GM12864 (cell line): ENCODE data around the gene DPP9.

Source experiments
- DNase-seq: peaks from one replicate; pipeline ENCODE4 v3.0.0-alpha.2; 2011; ENCODE audit warnings: low read depth
- H3K4me3 ChIP-seq: 2 replicates; pipeline ENCODE4 v1.5.1; 2011; ENCODE audit warnings: mild to moderate bottlenecking, low read depth, low read length, control low read depth
- TF ChIP-seq, protein P1 (sequence below): IDR thresholded peaks from 2 replicates; pipeline ENCODE4 v1.5.1; 2011; ENCODE audit warnings: low read depth, mild to moderate bottlenecking, moderate library complexity, low read length, control low read depth, inconsistent platforms; ENCODE audit errors: missing control alignments

The DPP9 gene

DNA sequence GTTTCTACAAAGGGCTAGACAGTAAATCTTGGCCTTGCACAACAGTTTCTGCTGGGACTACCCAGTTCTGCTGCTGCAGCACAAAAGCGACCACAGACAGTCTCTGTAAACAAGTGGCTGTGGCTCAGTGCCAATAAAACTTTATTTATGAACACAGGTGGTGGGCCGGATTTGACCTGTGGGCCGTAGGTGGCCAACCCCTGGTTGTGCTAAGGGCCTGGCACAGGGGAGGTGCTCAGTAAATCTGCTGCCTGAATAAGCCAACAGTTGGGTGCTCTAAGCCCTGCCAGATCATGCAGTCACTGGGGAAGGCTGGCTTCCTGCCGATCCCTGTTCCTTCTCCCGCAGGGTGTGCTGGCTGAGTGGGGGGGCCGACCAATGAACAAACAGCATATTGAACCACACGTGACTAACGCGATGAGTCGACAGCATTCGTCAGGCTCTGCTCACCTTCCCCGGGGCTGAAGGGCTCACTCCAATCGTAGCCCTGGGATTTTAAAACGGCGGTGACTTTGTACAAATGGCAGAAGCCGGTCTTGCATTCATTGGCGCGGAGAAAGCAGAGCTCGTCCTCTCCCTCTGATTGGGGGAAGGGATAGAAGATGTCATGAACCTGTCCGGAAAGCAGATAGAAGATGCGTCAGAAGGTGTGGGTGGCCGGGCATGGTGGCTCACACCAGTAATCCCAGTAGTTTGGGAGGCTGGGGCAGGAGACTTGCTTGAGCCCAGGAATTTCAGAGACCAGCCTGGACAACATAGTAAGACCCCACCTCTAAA lies 29.2 kb downstream of the DPP9 start:
- DNase-seq = no peak
- TF ChIP-seq, protein P1, sequence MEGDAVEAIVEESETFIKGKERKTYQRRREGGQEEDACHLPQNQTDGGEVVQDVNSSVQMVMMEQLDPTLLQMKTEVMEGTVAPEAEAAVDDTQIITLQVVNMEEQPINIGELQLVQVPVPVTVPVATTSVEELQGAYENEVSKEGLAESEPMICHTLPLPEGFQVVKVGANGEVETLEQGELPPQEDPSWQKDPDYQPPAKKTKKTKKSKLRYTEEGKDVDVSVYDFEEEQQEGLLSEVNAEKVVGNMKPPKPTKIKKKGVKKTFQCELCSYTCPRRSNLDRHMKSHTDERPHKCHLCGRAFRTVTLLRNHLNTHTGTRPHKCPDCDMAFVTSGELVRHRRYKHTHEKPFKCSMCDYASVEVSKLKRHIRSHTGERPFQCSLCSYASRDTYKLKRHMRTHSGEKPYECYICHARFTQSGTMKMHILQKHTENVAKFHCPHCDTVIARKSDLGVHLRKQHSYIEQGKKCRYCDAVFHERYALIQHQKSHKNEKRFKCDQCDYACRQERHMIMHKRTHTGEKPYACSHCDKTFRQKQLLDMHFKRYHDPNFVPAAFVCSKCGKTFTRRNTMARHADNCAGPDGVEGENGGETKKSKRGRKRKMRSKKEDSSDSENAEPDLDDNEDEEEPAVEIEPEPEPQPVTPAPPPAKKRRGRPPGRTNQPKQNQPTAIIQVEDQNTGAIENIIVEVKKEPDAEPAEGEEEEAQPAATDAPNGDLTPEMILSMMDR = no peak
- H3K4me3 ChIP-seq = no peak overlapping the region

- DNase-seq = no peak
- no peak overlapping the region for H3K4me3 ChIP-seq
Observed at GRCh38 chr19:4693471-4694121, 30.0 kb downstream of the DPP9 start.

GRCh38 chr19:4693078-4693350 lies 30.6 kb downstream of the DPP9 start:
- TF ChIP-seq, protein P1 = no peak
- no peak overlapping the region for H3K4me3 ChIP-seq
- DNase-seq = no peak

More at GRCh38 chr19:4693471-4694121, 30.0 kb downstream of the DPP9 start:
- TF ChIP-seq, protein P1 = no peak

DNA sequence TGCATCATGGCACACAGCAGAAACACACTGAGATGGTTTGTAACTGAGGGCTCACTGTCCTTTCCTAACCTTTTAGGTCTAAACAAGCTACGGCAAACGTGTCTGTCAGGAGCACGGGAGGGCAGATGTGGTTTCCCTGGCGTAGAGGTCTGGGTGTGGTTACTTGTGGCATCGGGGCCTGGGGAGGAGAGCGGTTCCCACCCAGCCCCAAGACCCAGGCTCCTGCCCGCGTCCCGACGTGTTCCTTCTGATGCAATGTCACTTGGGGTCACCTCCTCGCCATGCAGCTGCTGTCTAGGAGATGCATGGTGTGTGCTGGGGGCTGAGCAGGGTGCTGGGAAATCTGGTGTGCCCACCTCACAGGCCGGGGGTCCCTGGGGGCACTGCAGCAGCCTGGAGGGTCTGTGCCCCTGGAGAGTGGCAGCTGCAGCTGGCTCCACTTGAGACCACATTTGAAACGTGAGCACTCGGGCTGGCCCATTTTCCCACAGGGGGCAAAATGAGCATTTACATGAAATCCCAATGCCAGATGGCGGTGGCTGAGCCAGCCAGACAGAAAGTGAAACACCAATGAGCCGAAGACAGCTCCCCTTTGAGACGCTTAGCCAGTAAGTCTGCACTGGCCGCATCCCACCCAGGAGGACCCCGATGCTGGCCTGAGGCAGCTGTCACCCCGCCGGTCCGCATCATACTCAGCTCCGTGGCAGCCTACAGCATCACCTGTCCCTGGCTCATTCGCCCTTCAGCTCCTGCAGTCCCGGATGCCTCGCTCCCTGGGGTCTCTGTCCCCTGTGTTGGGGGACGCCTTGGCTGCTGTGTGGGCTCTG lies 31.2 kb downstream of the DPP9 start:
- H3K4me3 ChIP-seq = no peak overlapping the region
- TF ChIP-seq, protein P1 = no peak
- no peak for DNase-seq

DNA sequence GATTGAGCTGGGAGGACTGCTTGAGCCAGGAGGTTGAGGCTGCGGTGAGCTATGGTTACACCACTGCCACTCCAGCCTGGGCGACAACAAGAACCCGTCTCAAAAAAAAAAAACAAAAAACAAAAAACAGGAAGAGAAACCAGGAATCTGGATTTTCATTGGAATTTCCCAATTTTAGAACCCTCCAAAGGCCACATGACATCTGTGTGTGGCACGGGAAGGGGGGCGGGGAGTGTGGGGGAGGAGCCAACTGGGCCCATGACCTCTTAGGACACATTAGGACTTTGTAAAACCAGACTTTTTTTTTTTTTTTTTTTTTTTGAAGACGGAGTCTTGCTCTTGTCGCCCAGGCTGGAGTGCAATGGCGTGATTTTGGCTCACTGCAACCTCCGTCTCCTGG lies 32.3 kb downstream of the DPP9 start:
- DNase-seq = no peak
- TF ChIP-seq, protein P1 = no peak
- H3K4me3 ChIP-seq = no peak overlapping the region

DNA sequence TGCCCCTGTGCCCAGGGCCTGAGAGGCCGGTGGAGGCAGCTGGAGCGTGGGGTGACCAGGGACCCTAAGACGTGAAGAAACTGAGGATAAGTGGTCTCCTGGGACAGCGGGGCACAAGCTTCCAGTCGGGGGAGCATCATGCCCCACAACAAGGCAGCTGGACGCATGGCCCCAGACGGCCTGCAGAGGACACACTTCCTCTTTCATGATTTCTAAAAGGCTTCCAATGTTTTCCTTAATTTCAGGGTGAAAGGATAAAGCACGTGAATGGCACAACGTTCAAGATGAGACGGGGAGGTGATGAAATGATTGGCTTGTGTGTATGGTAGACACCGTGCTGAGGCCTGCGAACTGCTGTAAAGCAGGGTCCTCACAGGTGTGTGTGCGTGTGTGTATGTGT lies 33.3 kb downstream of the DPP9 start:
- TF ChIP-seq, protein P1 = no peak
- no peak overlapping the region for H3K4me3 ChIP-seq
- DNase-seq = no peak
